CD14-positive monocyte (primary cell): Measurements from ENCODE around the gene SIGLEC1. TPM values are rescaled to one million over a fixed set of nuclear protein-coding genes. Genes with fewer than 3 reads are reported as not detected.

Experiments
- DNase-seq, 3 donors: peaks; one replicate each; pipeline ENCODE4 v3.0.0-alpha.2; 2011 to 2022
- H2AFZ ChIP-seq: 2 replicates; pipeline ENCODE4 v1.6.0; 2012; ENCODE audit warnings: mild to moderate bottlenecking, low read depth, low read length, inconsistent platforms; ENCODE audit not compliant: insufficient read depth, poor library complexity, severe bottlenecking
- H3K27ac ChIP-seq, 2 donors: 1 replicate in 1 of 2; 2 replicates in 1 of 2; pipeline ENCODE4 v1.5.1; 2012 to 2013; ENCODE audit warnings: low read length in 2 of 2, control low read depth in 1 of 2, inconsistent platforms in 1 of 2, low read depth in 1 of 2, mild to moderate bottlenecking in 1 of 2
- H3K27me3 ChIP-seq, 2 donors: one replicate each; pipeline versions ENCODE4 v1.6.0 to v1.6.1; 2011 to 2013; ENCODE audit warnings: low read length in 2 of 2; ENCODE audit not compliant: control insufficient read depth in 2 of 2, insufficient read depth in 2 of 2
- H3K36me3 ChIP-seq, 2 donors: replicated peaks in 1 of 2; 1 replicate in 1 of 2; 2 replicates in 1 of 2; pipeline versions ENCODE4 v1.5.1 to v1.6.1; 2012 to 2013; ENCODE audit warnings: low read length in 2 of 2, control low read depth in 1 of 2, inconsistent platforms in 1 of 2, mild to moderate bottlenecking in 1 of 2; ENCODE audit not compliant: insufficient read depth in 2 of 2, control insufficient read depth in 1 of 2
- H3K4me1 ChIP-seq, 2 donors: 1 replicate in 1 of 2; 2 replicates in 1 of 2; pipeline versions ENCODE4 v1.5.1 to v1.6.1; 2012 to 2013; ENCODE audit warnings: low read length in 2 of 2, control low read depth in 1 of 2, inconsistent platforms in 1 of 2, mild to moderate bottlenecking in 1 of 2, moderate library complexity in 1 of 2; ENCODE audit not compliant: insufficient read depth in 2 of 2, control insufficient read depth in 1 of 2
- H3K4me2 ChIP-seq: replicated peaks from 2 replicates; pipeline ENCODE3; 2012; ENCODE audit warnings: low read length, moderate library complexity, mild to moderate bottlenecking; ENCODE audit not compliant: poor library complexity, severe bottlenecking; ENCODE audit errors: extremely low read depth
- H3K4me3 ChIP-seq, 3 experiments: fragments of 200-600 bp in 1 of 3; sonication (generic) in 1 of 3; replicated peaks in 1 of 3; 1 replicate in 2 of 3; 2 replicates in 1 of 3; pipeline ENCODE4 v1.5.1; 2011 to 2013; ENCODE audit warnings: low read length in 3 of 3, mild to moderate bottlenecking in 3 of 3, control low read depth in 2 of 3, low read depth in 2 of 3, inconsistent platforms in 1 of 3, moderate library complexity in 1 of 3
- H3K79me2 ChIP-seq: 2 replicates; pipeline ENCODE4 v1.6.0; 2012; ENCODE audit warnings: mild to moderate bottlenecking, control low read depth, inconsistent platforms, low read length, moderate library complexity; ENCODE audit not compliant: insufficient read depth
- H3K9ac ChIP-seq: 2 replicates; pipeline ENCODE4 v1.6.0; 2017; ENCODE audit warnings: low read length, mild to moderate bottlenecking; ENCODE audit not compliant: insufficient read depth, poor library complexity, severe bottlenecking
- H3K9me3 ChIP-seq, 2 donors: replicated peaks in 1 of 2; 1 replicate in 1 of 2; 2 replicates in 1 of 2; pipeline versions ENCODE4 v1.5.1 to v1.6.1; 2012 to 2013; ENCODE audit warnings: low read length in 2 of 2, control low read depth in 1 of 2; ENCODE audit not compliant: control insufficient read depth in 1 of 2, insufficient read depth in 1 of 2
- H4K20me1 ChIP-seq: 2 replicates; pipeline ENCODE4 v1.6.0; 2012; ENCODE audit warnings: mild to moderate bottlenecking, low read length, control low read depth, moderate library complexity; ENCODE audit not compliant: insufficient read depth
- H3K27ac Mint-ChIP-seq, 7 donors: one replicate each; pipeline ENCODE4 v1.8.0; 2020; ENCODE audit warnings: mild to moderate bottlenecking in 7 of 7, mixed read lengths in 7 of 7, moderate library complexity in 6 of 7, inconsistent platforms in 2 of 7
- H3K27me3 Mint-ChIP-seq, 3 donors: one replicate each; pipeline ENCODE4 v1.8.0; 2021 to 2022; ENCODE audit warnings: low read depth in 3 of 3, mild to moderate bottlenecking in 3 of 3, mixed read lengths in 3 of 3, moderate library complexity in 3 of 3, inconsistent platforms in 1 of 3
- H3K36me3 Mint-ChIP-seq, 2 donors: one replicate each; pipeline ENCODE4 v1.8.0; 2020; ENCODE audit warnings: mixed read lengths in 2 of 2, inconsistent platforms in 1 of 2, mild to moderate bottlenecking in 1 of 2
- H3K4me1 Mint-ChIP-seq: one replicate; pipeline ENCODE4 v1.8.0; 2020; ENCODE audit warnings: mild to moderate bottlenecking, mixed read lengths
- H3K4me3 Mint-ChIP-seq, 2 donors: one replicate each; pipeline ENCODE4 v1.8.0; 2020; ENCODE audit warnings: mild to moderate bottlenecking in 2 of 2, mixed read lengths in 2 of 2, moderate library complexity in 1 of 2
- H3K9me3 Mint-ChIP-seq, 7 donors: one replicate each; pipeline ENCODE4 v1.8.0; 2020 to 2022; ENCODE audit warnings: mixed read lengths in 7 of 7, mild to moderate bottlenecking in 6 of 7, moderate library complexity in 6 of 7, inconsistent platforms in 2 of 7
- CTCF ChIP-seq: fragments of 200-600 bp; IDR thresholded peaks from one replicate; pipeline ENCODE4 v1.8.0; 2022; ENCODE audit warnings: antibody characterized with exemption, mild to moderate bottlenecking
- WGBS: methylation state at CpG from one replicate; pipeline ENCODE4 v1.1.5; 2013; ENCODE audit warnings: missing lambda C conversion rate; ENCODE audit not compliant: insufficient coverage; 5-methylcytosine and 5-hydroxymethylcytosine counted together
- intact Hi-C, 2 donors: fragments of 100-400 bp; cut with micrococcal nuclease; formaldehyde crosslinking; loops; one replicate each; pipeline versions ENCODE4 v1.15.0 to v1.15.1; 2023
- polyA plus RNA-seq, 3 donors: library from polyadenylated mRNA; depleted of rRNA in 1 of 3; unstranded in 2 of 3; stranded (reverse) in 1 of 3; fragments of 300-500 nt in 2 of 3; fragments of >200 nt in 1 of 3; fragmentation: Illumina TruSeq in 2 of 3; gene quantifications; 1 replicate in 2 of 3; 2 replicates in 1 of 3; pipeline ENCODE4 v1.2.3, GENCODE V29; 2012 to 2021

SIGLEC1 gene
- polyA plus RNA-seq, 3 donors = 1.6 to 23.5 (median 2.5) TPM

- H4K20me1 ChIP-seq = peaks cover 26% of the 10 kb centered on the region
- 64% methylated on average over 72 of the region's 72 CpGs for WGBS
Observed at GRCh38 chr20:3749689-3750531, 37.5 kb upstream of the SIGLEC1 start.

More at GRCh38 chr20:3749689-3750531, 37.5 kb upstream of the SIGLEC1 start:
- Mint-ChIP-seq H3K4me3 (no peak overlapping the region), H3K9me3 (peaks cover 0 to 3% (median 0%) of the 10 kb centered on the region in 7 donors), H3K27me3 (peaks cover 2 to 21% (median 10%) of the 10 kb centered on the region in 3 donors), H3K4me1 (peaks cover 16% of the 10 kb centered on the region), H3K27ac (no peak overlapping the region), H3K36me3 (peaks cover 22 to 30% of the 10 kb centered on the region in 2 donors)
- peak; percentile 92 for TF ChIP-seq CTCF
- H3K36me3 ChIP-seq = peaks cover 18 to 31% of the 10 kb centered on the region in 2 donors
- H3K9ac ChIP-seq = no peak overlapping the region
- intact Hi-C loops = loop anchor here (2.0 to 5.0 kb wide), 2 partner anchors 73 kb away; no protein-coding TSS in a partner anchor
- peaks cover 8 to 32% of the 10 kb centered on the region in 2 donors for H3K4me1 ChIP-seq
- H3K79me2 ChIP-seq = peaks cover 5% of the 10 kb centered on the region
- no peaks in the 10 kb centered on the region for H3K9me3 ChIP-seq
- no peak overlapping the region for H3K4me2 ChIP-seq
- H3K27ac ChIP-seq = no peak overlapping the region
- DNase-seq = peak in 2 of 3 donors; percentile 25 to 28
- no peak overlapping the region for H2AFZ ChIP-seq
- H3K4me3 ChIP-seq = no peak overlapping the region
- H3K27me3 ChIP-seq = no peaks in the 10 kb centered on the region
